OCI-M2 (cell line): ENCODE measurements around the gene SPEM1.
A peak's percentile ranks its signal among the peaks of the same experiment; 100 is the strongest.

Experiments
- DNase-seq: peaks from one replicate; lab custom pipeline; 2025; ENCODE audit not compliant: unreplicated experiment; lab: John Stamatoyannopoulos, UW

Gene SPEM1

DNA sequence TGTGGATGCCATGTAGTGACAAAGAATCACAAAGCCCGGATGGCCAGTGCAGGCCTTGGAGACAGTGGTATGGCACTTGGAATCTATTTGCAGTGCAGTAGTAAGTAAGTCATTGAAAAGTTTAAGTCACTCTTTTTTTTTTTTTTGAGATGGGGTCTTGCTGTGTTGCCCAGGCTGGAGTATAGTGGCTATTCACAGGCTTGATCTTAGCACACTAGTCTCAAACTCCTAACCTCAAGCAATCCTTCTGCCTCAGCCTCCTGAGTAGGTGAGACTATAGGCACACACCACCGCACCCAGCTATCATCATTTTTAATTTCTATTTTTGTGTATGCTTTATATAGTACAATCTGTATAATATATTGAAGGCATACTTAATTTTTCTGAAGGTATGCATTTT is 21.5 kb upstream of the SPEM1 start:
- DNase-seq: no peak

DNA sequence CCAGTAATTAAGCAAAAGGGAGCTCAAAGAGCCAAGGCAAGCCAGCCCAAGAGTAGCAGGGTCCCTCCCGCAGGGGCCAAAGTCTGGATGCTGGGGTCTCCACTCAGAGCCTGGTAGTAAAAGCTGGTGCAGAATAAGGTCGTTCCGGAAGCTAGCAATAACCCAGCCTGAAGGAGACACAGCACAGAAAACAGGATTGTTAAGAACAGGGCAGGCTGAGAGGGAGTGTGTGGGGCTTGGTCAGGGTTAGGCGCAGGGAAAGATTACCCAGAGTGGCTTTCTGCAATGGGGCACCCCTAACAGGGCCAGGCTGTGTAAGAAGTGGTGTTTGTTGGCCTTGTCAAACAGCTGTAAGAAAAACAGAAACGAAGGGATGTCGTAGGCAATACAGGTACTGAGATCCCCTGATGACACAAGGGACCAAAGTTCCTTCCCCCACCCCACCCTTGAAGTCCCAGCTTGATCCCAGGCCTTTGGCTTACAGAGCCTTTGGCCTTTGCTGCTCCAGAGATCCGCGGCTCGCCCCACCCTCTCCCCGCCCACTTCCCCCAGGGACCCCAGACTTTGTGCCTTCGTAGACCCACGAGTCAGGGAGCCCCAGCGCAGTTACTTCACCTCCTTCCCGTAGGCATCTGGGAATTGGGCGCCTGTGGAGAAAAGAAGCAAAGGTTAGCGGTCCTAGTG is 16.9 kb upstream of the SPEM1 start:
- DNase-seq: no peak

DNA sequence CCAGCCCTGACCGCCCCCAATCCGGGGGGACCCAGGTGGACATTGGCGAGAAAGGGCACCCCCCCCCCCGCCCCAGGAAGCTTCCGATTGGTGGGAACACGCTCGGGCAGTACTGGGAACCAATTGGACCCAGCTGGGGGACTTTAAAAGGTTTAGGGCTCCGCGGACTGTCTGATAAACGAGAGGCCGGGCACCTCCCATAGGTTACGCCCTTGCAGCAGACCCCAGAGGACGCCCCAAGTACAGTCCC is 16.5 kb upstream of the SPEM1 start:
- peak; percentile 59 for DNase-seq

DNA sequence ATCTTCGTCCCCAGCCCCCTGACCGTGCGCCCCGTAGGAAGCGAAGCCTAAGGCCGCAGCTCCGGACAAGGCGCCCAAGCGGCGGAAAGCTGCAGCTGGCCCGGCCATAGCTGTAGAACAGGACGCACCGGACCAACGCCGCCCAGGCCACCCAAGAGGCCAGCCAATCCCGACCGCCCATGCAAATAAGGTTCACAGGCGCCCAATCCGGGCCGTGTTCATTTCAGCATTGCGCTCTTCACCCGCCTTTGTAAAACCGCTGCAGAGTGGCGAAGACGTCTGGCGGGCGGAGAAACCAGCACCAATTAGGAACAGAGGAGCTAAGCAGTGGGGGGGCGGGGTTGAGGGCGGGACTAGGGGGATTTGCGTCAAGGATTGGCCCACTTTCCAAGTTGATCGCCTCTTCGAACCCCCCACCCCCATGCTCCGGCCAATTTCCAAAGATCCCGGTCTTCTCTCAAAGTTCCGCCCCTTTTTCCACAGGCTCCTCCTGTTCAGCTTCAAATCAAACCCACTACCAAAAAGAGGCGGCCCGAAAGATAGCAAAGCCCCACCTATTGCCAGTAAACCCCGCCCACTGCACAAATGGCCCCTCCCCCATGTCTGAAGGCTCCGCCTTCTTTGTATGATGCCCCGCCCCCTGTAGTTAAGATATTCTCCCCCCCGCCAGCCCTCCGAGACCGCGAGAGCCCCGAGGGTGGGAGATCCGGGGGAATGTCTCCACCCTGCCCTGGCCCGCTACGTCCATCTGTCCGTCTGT is 16.0 kb upstream of the SPEM1 start, which contains the start of gene TMEM256:
TMEM256 (minus strand) TSS at position 121 of the 760 bp plus-strand sequence; CDS start at position 108, 13 bp downstream.
- DNase-seq: peak; percentile 87

DNA sequence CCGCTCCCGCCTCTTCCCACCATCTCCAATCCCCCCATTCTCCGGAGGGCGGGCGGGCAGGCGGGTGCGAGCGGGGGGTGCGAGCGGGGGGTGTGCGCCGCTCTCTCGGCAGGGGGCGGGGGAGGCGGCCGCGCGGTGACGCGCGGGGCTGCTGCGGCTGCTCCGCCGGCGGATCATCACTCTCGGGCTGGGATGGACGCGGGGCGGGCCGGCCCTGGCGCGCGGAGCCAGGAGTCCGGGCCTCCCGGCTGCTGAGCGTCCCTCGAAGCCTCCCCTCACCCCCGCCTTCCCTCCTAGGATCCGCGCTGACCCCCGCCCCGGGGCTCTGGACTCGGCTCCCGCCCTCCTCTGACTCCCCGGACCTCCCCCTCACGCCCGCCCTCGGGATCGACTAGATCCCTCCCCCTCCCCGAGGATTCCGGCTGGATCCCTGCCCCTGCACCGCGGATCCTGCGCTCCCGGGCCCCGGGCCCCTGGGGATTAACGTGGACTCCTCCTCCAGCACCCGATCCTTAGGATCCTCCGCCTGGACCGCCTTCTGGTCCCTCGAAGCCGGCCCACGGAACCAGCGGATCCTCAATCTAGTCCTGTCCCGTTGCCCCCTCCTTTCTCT is 15.3 kb upstream of the SPEM1 start:
- DNase-seq: no peak

DNA sequence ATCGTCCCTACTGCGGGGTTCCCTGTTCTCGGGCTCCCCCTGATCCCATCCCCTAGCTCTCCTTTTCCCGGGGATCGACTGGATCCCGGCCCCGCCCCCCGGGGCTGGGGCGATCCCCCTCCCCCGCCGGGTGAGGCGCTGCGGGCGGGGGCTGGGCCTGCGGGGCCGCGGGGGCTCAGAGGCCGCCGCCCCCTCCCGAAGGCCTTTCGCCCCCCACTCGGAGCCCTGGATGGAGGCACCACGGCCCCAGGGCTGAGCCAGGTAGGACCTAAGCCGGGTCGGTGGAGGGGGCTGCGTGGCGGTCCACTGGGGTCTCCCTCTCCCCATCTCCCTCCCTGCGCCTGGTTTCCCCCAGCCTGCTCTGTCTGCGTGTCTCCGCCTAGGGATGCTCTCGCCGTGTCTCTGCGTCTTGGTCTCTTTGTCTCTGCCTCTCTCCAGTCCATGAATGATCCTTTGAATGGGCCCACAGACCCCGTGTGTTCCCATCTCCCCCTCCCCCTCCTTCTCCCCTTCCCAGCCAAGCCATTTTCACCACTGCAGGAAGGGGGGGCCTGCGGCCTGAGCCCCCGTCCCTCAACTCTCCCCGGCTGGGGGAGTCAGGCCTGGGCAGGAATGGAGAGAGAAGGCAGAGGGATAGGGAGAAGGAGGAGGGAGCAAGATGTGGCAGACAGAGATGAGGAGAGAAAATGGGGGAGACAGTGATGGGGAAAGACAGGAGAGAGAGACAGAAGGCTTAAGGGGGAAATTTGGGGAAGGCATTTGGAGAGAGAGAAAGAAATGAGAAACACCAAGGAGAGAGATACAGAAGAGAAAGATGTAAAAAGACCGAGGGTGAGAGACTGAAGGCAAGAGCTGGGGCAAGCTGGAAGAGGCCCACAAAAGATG is 14.5 kb upstream of the SPEM1 start:
- no peak for DNase-seq

DNA sequence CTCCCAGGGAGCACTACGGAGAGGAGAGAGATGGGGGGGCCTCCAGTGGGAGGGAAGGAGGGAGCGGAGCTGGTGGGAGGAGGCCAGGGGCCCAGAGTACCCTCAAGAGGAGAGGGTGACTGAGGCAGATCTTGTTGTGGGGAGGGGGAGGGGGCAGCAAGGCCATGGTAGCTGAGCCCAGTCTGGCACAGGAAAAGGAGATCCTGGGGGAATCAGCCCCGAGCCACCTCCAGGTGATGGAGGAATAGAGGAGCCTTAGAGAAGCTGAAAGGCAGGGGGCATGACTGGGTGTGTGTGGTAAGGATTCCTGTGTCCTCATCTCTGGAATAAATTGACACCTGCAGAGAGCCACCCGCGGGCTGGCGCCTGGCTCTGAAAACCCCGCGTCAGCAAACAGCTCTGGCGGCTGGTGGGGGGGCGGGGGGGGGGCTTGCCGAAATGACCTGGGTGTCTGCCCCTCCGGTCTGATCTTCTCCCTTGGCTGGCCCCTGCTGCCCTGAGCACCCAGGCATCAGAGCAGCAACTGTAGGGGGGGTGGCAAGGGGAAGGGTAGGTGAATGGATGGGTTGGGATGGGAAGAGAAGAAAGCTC is 13.8 kb upstream of the SPEM1 start:
- DNase-seq: no peak

DNA sequence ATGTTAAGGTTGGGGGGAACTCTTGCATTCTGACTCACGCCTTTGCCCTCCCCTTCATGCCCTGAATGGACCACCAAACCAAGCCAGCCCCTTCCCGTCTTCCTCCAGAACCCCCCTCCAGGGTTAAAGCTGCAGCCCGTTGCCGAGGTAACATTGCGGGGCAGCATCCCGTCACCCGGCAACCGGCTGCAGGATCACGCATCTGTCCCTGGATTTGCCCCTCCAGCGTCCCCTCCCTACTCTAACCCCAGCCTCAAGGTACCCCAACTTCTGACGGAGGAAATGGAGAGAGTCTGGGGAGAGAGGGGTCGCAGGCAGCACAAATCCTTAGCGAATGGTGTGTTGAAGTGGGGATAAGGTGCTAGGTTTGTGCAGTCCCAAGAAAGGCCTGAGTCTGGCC is 13.0 kb upstream of the SPEM1 start:
- DNase-seq: no peak

DNA sequence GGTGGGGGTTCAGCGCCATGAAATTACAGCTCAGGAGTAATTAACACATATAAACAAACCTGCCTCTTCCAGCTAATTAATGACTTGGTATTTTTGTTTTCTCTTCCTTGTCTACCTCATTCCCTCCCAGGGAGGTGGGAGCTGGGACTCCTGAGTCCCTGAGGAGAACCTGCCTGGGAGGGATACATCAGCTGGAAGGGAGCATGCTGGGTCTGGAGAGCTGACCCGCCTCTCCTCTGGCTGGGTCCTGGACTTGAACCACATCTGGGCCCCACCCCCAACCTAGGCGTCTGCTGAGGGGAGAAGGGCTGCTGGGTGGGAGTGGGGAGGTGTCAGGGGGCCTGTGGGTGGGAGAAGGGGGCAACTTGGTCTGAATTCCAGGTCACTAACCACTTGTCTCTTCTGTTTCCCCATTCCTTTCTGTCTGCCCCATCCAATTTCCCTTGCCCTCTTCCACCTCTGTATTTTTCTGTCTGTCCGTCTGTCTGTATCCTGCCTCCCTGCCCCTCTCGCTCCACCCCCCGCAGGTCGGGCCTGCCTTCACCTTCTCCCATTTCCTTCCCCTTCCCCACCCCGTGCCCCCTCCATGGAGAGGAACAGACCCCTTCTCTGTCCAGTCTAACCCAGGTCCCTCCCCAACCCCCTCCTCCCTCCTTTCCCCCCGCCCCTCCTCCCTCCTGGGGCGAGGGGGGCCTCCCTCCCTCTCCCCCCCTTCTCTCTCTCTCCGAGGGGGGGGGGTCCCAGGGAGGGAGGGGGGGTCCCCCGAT is 12.5 kb upstream of the SPEM1 start, which contains the start of gene NLGN2:
NLGN2 (plus strand) TSS at position 361 of the 767 bp plus-strand sequence. CDS start 411 bp downstream, outside the sequence.
- no peak for DNase-seq

DNA sequence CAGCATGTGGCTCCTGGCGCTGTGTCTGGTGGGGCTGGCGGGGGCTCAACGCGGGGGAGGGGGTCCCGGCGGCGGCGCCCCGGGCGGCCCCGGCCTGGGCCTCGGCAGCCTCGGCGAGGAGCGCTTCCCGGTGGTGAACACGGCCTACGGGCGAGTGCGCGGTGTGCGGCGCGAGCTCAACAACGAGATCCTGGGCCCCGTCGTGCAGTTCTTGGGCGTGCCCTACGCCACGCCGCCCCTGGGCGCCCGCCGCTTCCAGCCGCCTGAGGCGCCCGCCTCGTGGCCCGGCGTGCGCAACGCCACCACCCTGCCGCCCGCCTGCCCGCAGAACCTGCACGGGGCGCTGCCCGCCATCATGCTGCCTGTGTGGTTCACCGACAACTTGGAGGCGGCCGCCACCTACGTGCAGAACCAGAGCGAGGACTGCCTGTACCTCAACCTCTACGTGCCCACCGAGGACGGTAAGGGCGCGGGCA is 11.8 kb upstream of the SPEM1 start:
- DNase-seq: no peak

DNA sequence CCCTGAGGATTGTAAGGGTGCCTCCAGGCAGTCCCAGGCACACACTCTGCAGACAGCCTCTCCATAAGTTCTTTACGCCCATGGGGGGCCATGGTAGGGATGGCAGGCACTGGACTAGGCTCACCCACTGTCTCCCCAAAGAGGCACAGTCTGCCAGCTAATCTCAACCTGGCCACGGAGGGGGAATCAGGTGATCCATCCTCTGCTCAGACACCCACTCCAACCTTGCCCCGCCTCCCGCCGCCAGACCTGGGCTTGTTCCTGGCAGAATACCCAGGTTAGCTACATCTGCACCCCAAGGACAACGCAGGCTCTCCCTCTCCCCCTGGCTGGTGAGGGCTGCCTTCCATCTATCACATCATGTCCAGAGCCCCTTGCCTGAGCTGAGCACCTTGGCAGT is 11.3 kb upstream of the SPEM1 start:
- DNase-seq: no peak

DNA sequence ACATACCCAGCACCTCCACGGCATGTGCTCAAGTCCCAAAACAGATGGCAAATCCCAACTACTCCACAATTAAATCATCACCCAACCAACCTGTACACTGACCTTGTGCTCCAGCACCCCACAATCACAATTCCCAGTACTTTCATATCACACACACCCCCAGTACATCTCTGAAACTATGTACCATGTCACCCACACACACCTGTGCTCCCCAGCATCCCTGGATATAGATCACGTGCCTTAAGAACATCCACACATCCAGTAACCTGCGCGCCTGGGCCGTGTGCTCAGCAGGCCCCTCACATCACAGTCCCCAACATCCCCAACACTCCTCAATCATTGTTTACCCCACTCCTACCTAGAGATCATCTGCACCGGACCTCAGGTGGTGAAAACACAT is 10.4 kb upstream of the SPEM1 start:
- no peak for DNase-seq

DNA sequence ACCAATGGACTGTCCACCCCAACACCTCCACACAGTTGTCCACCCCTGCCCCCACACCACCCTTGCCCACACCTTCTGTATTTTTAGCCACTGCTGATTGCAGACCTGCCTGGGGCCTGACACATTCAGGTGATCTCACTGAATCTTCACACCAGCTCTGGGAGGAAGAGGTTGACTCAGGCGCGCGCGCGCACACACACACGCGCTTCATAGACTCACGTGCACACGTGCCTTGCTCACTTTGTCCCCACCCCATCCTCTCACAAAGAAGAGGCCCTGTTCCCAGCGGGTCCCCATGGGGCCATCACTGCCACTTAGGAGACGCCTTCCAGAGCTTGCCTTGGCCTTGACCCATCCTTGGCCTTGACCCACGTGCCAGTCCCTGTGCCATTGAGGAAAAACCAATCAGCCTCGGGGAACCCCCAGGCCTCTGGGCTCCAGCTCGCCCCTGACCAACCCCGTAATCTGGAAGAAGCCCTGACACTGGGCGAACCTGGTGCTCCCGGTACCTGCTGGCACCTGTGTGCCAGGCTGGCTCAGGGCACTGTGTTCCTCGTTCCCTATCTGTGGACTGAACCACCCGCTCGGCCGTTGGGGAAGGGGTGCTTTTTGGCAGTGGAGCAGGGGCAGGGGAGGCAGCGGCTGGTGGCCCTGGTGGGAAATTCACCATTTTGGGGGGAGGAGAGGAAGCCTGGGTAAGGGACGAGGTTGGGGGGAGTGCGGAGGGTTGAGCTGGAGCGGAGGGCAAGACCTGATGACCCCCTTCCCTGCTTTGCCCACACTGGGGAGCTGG is 9.3 kb upstream of the SPEM1 start:
- DNase-seq: no peak

DNA sequence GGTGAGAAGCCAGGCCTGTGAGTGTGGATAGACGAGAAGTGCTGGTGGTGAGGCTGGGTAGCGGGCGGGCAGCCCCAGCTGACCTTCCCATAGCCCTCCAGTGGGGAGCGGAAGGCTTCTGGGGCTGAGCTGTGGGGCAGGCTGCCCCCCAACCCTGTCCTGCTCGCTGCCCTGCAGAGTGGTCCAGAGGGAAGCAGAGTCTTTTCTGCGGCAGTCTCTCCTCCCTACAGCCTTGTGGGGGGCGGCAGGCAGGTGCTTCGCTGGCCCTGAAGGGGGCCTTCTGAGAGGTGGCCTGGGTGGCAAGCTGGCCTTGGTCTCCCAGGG is 8.7 kb upstream of the SPEM1 start:
- no peak for DNase-seq

DNA sequence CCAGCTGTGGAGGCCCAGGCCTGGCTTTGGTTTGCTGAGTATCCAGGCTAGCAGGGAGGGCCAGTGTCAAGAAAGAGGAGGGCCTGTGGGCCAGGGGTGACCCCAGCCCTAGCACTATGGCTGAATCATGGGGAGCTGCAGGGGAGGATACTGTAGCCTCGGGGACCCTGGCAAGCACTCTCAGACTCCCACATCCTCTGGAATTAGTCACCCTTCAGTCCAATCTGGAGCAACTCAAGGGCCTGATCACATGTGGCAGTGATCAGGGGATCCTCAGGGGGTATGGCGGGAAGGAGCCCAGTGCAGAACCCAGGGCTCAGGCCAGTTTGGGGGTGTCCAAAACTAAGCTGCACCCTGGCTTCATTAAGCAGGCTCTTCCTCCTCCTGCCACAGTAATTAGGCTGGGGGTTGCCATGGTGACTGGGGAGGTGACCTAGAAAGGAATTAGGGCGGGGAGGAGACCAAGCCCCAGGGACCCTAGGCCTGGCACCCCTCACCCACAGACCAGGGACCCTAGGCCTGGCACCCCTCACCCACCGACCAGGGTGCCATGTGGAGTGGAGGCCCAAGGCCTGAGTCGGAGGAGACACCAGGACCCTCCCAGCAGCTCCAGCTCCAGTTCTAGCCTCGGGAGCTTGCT is 6.7 kb upstream of the SPEM1 start:
- DNase-seq: no peak

DNA sequence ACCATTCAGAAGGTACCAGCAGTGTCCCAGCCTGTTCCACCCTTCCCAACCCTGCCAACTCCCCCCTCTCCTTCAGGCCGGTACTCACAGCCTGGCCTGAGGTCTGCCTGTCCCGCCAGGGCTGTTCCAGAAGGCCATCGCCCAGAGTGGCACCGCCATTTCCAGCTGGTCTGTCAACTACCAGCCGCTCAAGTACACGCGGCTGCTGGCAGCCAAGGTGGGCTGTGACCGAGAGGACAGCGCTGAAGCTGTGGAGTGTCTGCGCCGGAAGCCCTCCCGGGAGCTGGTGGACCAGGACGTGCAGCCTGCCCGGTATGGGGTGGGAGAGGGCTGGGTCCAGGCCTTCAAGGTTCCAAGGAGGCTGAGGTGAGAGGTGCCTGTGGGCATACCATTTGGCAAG is 5.3 kb upstream of the SPEM1 start:
- no peak for DNase-seq

DNA sequence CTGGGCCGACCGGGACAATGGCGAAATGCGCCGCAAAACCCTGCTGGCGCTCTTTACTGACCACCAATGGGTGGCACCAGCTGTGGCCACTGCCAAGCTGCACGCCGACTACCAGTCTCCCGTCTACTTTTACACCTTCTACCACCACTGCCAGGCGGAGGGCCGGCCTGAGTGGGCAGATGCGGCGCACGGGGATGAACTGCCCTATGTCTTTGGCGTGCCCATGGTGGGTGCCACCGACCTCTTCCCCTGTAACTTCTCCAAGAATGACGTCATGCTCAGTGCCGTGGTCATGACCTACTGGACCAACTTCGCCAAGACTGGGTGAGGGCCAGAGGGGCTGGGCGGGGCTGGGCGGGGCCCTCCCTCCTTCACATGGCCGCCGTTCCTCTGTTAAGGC is 4.3 kb upstream of the SPEM1 start:
- no peak for DNase-seq

DNA sequence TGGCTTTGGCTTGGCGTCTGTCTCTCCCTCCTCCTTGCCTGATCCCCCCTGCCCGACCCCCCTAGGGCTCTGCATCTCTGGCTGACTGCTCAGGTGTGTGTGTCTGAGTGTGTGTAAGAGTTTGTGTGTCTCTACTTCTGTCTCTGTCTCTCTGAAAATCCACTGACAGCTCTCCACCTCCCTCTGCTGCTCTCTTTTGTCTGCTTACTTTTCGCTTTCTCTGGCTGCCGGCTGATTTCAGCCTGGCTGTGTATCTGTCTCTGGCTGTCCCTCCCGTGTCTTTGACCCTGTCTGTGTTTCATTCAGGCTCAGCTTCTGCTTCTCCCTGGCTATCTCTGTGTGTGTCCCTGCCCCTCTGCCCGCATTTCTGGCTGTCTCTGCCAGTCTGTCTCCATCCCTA is 3.8 kb upstream of the SPEM1 start:
- DNase-seq: no peak

DNA sequence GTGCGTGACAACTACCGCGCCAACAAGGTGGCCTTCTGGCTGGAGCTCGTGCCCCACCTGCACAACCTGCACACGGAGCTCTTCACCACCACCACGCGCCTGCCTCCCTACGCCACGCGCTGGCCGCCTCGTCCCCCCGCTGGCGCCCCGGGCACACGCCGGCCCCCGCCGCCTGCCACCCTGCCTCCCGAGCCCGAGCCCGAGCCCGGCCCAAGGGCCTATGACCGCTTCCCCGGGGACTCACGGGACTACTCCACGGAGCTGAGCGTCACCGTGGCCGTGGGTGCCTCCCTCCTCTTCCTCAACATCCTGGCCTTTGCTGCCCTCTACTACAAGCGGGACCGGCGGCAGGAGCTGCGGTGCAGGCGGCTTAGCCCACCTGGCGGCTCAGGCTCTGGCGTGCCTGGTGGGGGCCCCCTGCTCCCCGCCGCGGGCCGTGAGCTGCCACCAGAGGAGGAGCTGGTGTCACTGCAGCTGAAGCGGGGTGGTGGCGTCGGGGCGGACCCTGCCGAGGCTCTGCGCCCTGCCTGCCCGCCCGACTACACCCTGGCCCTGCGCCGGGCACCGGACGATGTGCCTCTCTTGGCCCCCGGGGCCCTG is 3.0 kb upstream of the SPEM1 start:
- DNase-seq: no peak
